Ovary (tissue), 3 donors: ENCODE data around the gene MTR.

Experiments
- EP300 ChIP-seq: sonication (generic); formaldehyde crosslinking; IDR thresholded peaks from one replicate; pipeline ENCODE4 v1.6.1; 2017; ENCODE audit warnings: antibody characterized with exemption
- POLR2A ChIP-seq: fragments of 450-650 bp; IDR thresholded peaks from one replicate; pipeline ENCODE4 v1.6.1; 2017; ENCODE audit warnings: antibody characterized with exemption, mild to moderate bottlenecking, moderate library complexity
- TF ChIP-seq, protein P1 (sequence below), 3 donors: fragments of 450-650 bp in 2 of 3; fragments of 200-600 bp in 1 of 3; IDR thresholded peaks; one replicate each; pipeline versions ENCODE4 v1.5.1 to v1.8.0; 2016 to 2022; ENCODE audit warnings: antibody characterized with exemption in 3 of 3, mild to moderate bottlenecking in 1 of 3
- donor health status: DM: no; HTN: no; CAD: no.

GRCh38 chr1:236841341-236841740 is 46.2 kb downstream of the MTR start:
- TF ChIP-seq, protein P1, sequence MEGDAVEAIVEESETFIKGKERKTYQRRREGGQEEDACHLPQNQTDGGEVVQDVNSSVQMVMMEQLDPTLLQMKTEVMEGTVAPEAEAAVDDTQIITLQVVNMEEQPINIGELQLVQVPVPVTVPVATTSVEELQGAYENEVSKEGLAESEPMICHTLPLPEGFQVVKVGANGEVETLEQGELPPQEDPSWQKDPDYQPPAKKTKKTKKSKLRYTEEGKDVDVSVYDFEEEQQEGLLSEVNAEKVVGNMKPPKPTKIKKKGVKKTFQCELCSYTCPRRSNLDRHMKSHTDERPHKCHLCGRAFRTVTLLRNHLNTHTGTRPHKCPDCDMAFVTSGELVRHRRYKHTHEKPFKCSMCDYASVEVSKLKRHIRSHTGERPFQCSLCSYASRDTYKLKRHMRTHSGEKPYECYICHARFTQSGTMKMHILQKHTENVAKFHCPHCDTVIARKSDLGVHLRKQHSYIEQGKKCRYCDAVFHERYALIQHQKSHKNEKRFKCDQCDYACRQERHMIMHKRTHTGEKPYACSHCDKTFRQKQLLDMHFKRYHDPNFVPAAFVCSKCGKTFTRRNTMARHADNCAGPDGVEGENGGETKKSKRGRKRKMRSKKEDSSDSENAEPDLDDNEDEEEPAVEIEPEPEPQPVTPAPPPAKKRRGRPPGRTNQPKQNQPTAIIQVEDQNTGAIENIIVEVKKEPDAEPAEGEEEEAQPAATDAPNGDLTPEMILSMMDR (IDR thresholded peaks at IDR 0.05), result no peak
- TF ChIP-seq POLR2A (no peak), EP300 (no peak)
